Activated gamma-delta T cell (primary cell): ENCODE measurements around the gene TMEM204.

Source experiments
- DNase-seq: peaks from one replicate; lab custom pipeline; 2025; lab: John Stamatoyannopoulos, UW
- total RNA-seq, 2 donors: gene quantifications; one replicate each; lab custom pipeline; 2026; lab: John Stamatoyannopoulos, UW

Gene TMEM204
- 44.8 to 82.7 reads per million in 2 donors for total RNA-seq

- DNase-seq = no peak
These were observed at the start of gene TMEM204 for GRCh38 chr16:1533443-1533951. TSS of gene TMEM204 (plus strand) at chr16:1533666. CDS start at chr16:1534276, 610 bp downstream.

- no peak for DNase-seq
These were observed 47.5 kb upstream of the TMEM204 start for GRCh38 chr16:1485847-1486496.

- DNase-seq = no peak
These were observed 46.7 kb upstream of the TMEM204 start for GRCh38 chr16:1486551-1487390.

- DNase-seq = no peak
These were observed 45.9 kb upstream of the TMEM204 start for GRCh38 chr16:1487395-1488053.

- DNase-seq = no peak
These were observed 45.3 kb upstream of the TMEM204 start for GRCh38 chr16:1488054-1488601.

GRCh38 chr16:1488619-1489018 is 44.8 kb upstream of the TMEM204 start, which contains the start of gene PTX4:
TSS of gene PTX4 (minus strand) at chr16:1488944. CDS start at chr16:1488909, 35 bp downstream.
- DNase-seq = no peak

GRCh38 chr16:1489077-1489476 is 44.4 kb upstream of the TMEM204 start:
- DNase-seq = no peak

GRCh38 chr16:1491327-1491726 is 42.1 kb upstream of the TMEM204 start:
- DNase-seq = no peak

GRCh38 chr16:1492082-1492922 is 41.2 kb upstream of the TMEM204 start:
- no peak for DNase-seq

GRCh38 chr16:1492923-1493745 is 40.3 kb upstream of the TMEM204 start, which contains the start of gene TELO2:
TSS of gene TELO2 (plus strand) at chr16:1493360. CDS start at chr16:1494282, 922 bp downstream.
- peak; percentile 82 for DNase-seq

GRCh38 chr16:1493746-1494094 is 39.7 kb upstream of the TMEM204 start:
- no peak for DNase-seq

- DNase-seq = no peak
These were observed 39.3 kb upstream of the TMEM204 start for GRCh38 chr16:1494129-1494640.

GRCh38 chr16:1494711-1495110 is 38.8 kb upstream of the TMEM204 start:
- no peak for DNase-seq

- no peak for DNase-seq
These were observed 38.1 kb upstream of the TMEM204 start for GRCh38 chr16:1495211-1495888.

- DNase-seq = no peak
These were observed 37.6 kb upstream of the TMEM204 start for GRCh38 chr16:1495889-1496262.

GRCh38 chr16:1496464-1496863 is 37.0 kb upstream of the TMEM204 start:
- DNase-seq = no peak

GRCh38 chr16:1497014-1497598 is 36.4 kb upstream of the TMEM204 start:
- no peak for DNase-seq

- no peak for DNase-seq
These were observed 34.4 kb upstream of the TMEM204 start for GRCh38 chr16:1498899-1499676.
